ENCODE data around the gene SPI1.
A peak's percentile ranks its signal among the peaks of the same experiment; 100 is the strongest.

The SPI1 gene

GRCh38 chr11:47411884-47412746 lies 33.8 kb upstream of the SPI1 start:
- peak; percentile 76 for DNase-seq (ENCODE audit: low spot score)
- TF ChIP-seq, protein P1, sequence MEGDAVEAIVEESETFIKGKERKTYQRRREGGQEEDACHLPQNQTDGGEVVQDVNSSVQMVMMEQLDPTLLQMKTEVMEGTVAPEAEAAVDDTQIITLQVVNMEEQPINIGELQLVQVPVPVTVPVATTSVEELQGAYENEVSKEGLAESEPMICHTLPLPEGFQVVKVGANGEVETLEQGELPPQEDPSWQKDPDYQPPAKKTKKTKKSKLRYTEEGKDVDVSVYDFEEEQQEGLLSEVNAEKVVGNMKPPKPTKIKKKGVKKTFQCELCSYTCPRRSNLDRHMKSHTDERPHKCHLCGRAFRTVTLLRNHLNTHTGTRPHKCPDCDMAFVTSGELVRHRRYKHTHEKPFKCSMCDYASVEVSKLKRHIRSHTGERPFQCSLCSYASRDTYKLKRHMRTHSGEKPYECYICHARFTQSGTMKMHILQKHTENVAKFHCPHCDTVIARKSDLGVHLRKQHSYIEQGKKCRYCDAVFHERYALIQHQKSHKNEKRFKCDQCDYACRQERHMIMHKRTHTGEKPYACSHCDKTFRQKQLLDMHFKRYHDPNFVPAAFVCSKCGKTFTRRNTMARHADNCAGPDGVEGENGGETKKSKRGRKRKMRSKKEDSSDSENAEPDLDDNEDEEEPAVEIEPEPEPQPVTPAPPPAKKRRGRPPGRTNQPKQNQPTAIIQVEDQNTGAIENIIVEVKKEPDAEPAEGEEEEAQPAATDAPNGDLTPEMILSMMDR (IDR thresholded peaks at IDR 0.05; ENCODE audit: extremely low read depth, insufficient read depth, missing control alignments) = peak; percentile 98
- in situ Hi-C loops (cut with MboI; ENCODE audit: low pct_unique_long_range_greater_than_20kb, low sequenced_read_pairs, unreplicated experiment) = loop anchor here (25.0 kb wide), 1 partner anchor 700 kb away; no protein-coding TSS in a partner anchor

GRCh38 chr11:47410370-47411264 lies 32.3 kb upstream of the SPI1 start:
- in situ Hi-C loops (cut with MboI; ENCODE audit: low pct_unique_long_range_greater_than_20kb, low sequenced_read_pairs, unreplicated experiment) = loop anchor here (25.0 kb wide), 1 partner anchor 702 kb away; no protein-coding TSS in a partner anchor
- DNase-seq (ENCODE audit: low spot score) = no peak
- TF ChIP-seq, protein P1 (IDR thresholded peaks at IDR 0.05; ENCODE audit: extremely low read depth, insufficient read depth, missing control alignments) = no peak

DNA sequence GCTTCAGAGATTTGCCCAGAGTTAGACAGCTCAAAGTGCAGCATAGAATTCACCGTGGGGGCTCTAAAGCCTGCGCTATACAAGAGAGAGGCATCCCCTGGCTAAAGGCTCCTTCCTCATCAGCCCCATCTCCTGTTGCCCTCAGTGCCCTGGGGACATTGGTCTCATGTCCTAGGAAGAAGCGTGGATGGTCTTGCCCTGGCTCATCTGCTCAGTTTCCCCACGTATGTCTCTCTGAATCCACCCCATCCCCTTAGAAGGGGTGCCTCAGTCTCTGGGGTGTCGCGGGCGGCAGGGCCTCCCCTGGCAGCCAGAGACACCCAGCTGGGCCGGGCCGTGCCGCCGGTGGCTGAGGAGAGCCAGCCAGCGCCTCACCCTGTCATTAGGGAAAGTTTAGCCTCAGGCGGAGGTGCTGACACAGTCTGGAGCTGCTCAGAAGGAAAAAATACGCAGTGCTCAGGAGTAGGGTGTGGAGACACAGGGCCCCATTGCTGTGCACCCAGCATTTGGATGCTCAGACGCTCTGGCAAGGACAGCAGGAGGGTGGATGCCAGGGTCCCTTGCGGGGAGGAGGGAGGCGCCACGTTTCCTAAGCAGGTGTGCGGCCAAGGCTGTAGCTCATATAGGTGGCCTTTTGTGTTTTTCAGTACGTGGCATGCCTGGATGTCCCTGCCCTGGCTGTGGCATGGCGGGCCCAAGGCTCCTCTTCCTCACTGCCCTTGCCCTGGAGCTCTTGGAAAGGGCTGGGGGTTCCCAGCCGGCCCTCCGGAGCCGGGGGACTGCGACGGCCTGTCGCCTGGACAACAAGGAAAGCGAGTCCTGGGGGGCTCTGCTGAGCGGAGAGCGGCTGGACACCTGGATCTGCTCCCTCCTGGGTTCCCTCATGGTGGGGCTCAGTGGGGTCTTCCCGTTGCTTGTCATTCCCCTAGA lies 31.4 kb upstream of the SPI1 start:
- TF ChIP-seq, protein P1 (IDR thresholded peaks at IDR 0.05; ENCODE audit: extremely low read depth, insufficient read depth, missing control alignments) = no peak
- in situ Hi-C loops (cut with MboI; ENCODE audit: low pct_unique_long_range_greater_than_20kb, low sequenced_read_pairs, unreplicated experiment) = loop anchor here (25.0 kb wide), 1 partner anchor 703 kb away; no protein-coding TSS in a partner anchor
- DNase-seq (ENCODE audit: low spot score) = no peak

- TF ChIP-seq, protein P1 (IDR thresholded peaks at IDR 0.05; ENCODE audit: extremely low read depth, insufficient read depth, missing control alignments) = no peak
- in situ Hi-C loops (cut with MboI; ENCODE audit: low pct_unique_long_range_greater_than_20kb, low sequenced_read_pairs, unreplicated experiment) = loop anchor here (25.0 kb wide), 1 partner anchor 703 kb away; no protein-coding TSS in a partner anchor
- no peak for DNase-seq (ENCODE audit: low spot score)
Observed at GRCh38 chr11:47408598-47409439, 30.5 kb upstream of the SPI1 start.

DNA sequence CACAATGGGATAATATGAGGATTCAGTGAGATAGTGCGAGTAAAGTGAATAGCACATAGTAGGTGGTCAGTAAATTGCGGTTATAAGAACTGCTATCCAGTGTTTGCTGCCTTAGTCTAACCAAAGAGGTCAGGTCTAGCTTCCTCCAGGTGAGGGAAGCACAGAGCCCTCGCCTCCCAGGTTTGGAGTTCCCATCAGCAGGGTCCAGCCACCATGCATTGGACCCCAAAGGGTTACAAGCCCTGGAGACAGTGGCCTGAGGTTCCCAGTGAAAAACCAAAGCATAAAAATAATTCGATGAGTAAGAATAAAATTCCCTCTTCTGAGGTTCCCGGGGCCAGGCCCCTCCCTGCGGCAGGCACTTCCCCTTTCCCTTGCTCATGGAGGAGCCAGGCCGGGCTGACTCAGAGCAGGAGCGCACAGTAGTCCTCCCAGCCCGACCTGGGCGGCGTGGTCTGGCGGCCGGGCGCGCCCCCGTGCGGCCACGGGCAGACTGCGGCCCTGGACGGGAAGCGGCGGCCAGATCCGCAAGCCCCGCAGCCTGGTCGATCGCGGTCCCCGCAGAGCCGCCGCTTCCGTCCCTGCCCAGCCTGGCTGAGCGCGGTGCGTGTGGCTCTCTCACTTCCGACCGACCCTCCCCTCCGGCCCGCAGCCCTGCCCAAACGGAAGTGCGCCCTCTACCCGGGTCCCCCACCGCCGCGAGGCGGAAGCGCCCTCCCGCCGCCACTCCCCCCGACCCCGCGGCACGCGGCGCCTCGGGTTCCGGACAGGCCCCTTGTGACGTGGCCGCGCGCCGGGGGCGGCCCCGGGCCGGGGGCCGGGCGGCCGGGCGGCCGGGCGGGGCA lies 29.6 kb upstream of the SPI1 start, which contains the start of gene SLC39A13:
SLC39A13 (plus strand) TSS at position 845 of the 845 bp plus-strand sequence. CDS start 1,505 bp downstream, outside the sequence.
- TF ChIP-seq, protein P1 (IDR thresholded peaks at IDR 0.05; ENCODE audit: extremely low read depth, insufficient read depth, missing control alignments) = peak; percentile 97
- in situ Hi-C loops (cut with MboI; ENCODE audit: low pct_unique_long_range_greater_than_20kb, low sequenced_read_pairs, unreplicated experiment) = loop anchor here (25.0 kb wide), 1 partner anchor 704 kb away; no protein-coding TSS in a partner anchor
- DNase-seq (ENCODE audit: low spot score) = peak; percentile 99

All from GM13977 (cell line).